Raji (cell line): Measurements from ENCODE around the gene AZU1.

Experiments
- POLR2A ChIP-seq: IDR thresholded peaks from 2 replicates; pipeline ENCODE4 v1.6.1; 2011; ENCODE audit warnings: low read depth, low read length, control low read depth; ENCODE audit not compliant: insufficient read depth

The AZU1 gene

GRCh38 chr19:827710-828321, at the start of gene AZU1:
Gene AZU1, plus strand, starts transcription at chr19:827837. Its CDS starts 10 bp downstream, at chr19:827847.
- TF ChIP-seq POLR2A: no peak

- TF ChIP-seq POLR2A: no peak
Measured at GRCh38 chr19:778910-779653, 48.6 kb upstream of the AZU1 start.

- TF ChIP-seq POLR2A: no peak
Measured at GRCh38 chr19:780935-781334, 46.7 kb upstream of the AZU1 start.

- TF ChIP-seq POLR2A: no peak
Measured at GRCh38 chr19:781800-782184, 45.8 kb upstream of the AZU1 start.

- TF ChIP-seq POLR2A: no peak
Measured at GRCh38 chr19:782185-782877, 45.3 kb upstream of the AZU1 start.

GRCh38 chr19:782878-783668, 44.6 kb upstream of the AZU1 start:
- TF ChIP-seq POLR2A: no peak

GRCh38 chr19:784541-784940, 43.1 kb upstream of the AZU1 start:
- TF ChIP-seq POLR2A: no peak

- no peak for TF ChIP-seq POLR2A
Measured at GRCh38 chr19:787536-787935, 40.1 kb upstream of the AZU1 start.

- no peak for TF ChIP-seq POLR2A
Measured at GRCh38 chr19:788686-788982, 39.0 kb upstream of the AZU1 start.

GRCh38 chr19:788983-789700, 38.5 kb upstream of the AZU1 start:
- no peak for TF ChIP-seq POLR2A

GRCh38 chr19:789701-790060, 38.0 kb upstream of the AZU1 start:
- no peak for TF ChIP-seq POLR2A

- TF ChIP-seq POLR2A: no peak
Measured at GRCh38 chr19:791007-791566, 36.5 kb upstream of the AZU1 start.

GRCh38 chr19:791567-792305, 35.9 kb upstream of the AZU1 start:
- no peak for TF ChIP-seq POLR2A

- no peak for TF ChIP-seq POLR2A
Measured at GRCh38 chr19:792306-792885, 35.2 kb upstream of the AZU1 start.

GRCh38 chr19:793806-794205, 33.8 kb upstream of the AZU1 start:
- TF ChIP-seq POLR2A: no peak
